GM21528 (cell line): ENCODE measurements around the gene HECTD1.
"Not testable (repeated sequence)": the region's sequence is repeated elsewhere in the genome, so short reads cannot be mapped to it uniquely, and the experiment has no call there.

Source experiments
- ATAC-seq: cut with Tn5 transposase; IDR thresholded peaks from one replicate; pipeline ENCODE4 v1.9.1; 2021; ENCODE audit warnings: mild to moderate bottlenecking, moderate library complexity; ENCODE audit not compliant: unreplicated experiment, low FRiP score

The HECTD1 gene

GRCh38 chr14:31207755-31208545 is at the start of gene HECTD1:
TSS of gene HECTD1 (minus strand) at chr14:31207793. CDS start at chr14:31205936, 1,857 bp downstream.
- ATAC-seq = peak; percentile 72

- ATAC-seq = no peak
Observed at GRCh38 chr14:31257244-31257553, 49.6 kb upstream of the HECTD1 start.

- ATAC-seq = no peak
Observed at GRCh38 chr14:31256534-31257243, 49.1 kb upstream of the HECTD1 start.

GRCh38 chr14:31255918-31256317 is 48.3 kb upstream of the HECTD1 start:
- not testable (repeated sequence) for ATAC-seq

GRCh38 chr14:31255286-31255685 is 47.7 kb upstream of the HECTD1 start:
- no peak for ATAC-seq

- no peak for ATAC-seq
Observed at GRCh38 chr14:31253746-31254471, 46.3 kb upstream of the HECTD1 start.

GRCh38 chr14:31252865-31253264 is 45.3 kb upstream of the HECTD1 start:
- ATAC-seq = no peak

GRCh38 chr14:31251028-31251958 is 43.7 kb upstream of the HECTD1 start:
- ATAC-seq = no peak

- ATAC-seq = no peak
Observed at GRCh38 chr14:31244626-31245025, 37.0 kb upstream of the HECTD1 start.

- ATAC-seq = no peak
Observed at GRCh38 chr14:31243860-31244259, 36.3 kb upstream of the HECTD1 start.

GRCh38 chr14:31242161-31242940 is 34.8 kb upstream of the HECTD1 start:
- not testable (repeated sequence) for ATAC-seq

- no peak for ATAC-seq
Observed at GRCh38 chr14:31241450-31242114, 34.0 kb upstream of the HECTD1 start.

GRCh38 chr14:31239741-31240140 is 32.1 kb upstream of the HECTD1 start:
- ATAC-seq = no peak

- ATAC-seq = no peak
Observed at GRCh38 chr14:31235462-31235861, 27.9 kb upstream of the HECTD1 start.

GRCh38 chr14:31232081-31232480 is 24.5 kb upstream of the HECTD1 start:
- no peak for ATAC-seq

- ATAC-seq = not testable (repeated sequence)
Observed at GRCh38 chr14:31231272-31231671, 23.7 kb upstream of the HECTD1 start.

- ATAC-seq = no peak
Observed at GRCh38 chr14:31230573-31230958, 23.0 kb upstream of the HECTD1 start.

GRCh38 chr14:31229638-31230572 is 22.3 kb upstream of the HECTD1 start:
- ATAC-seq = no peak
